GM21576 (cell line): ENCODE results near the gene EDN1.
"Not testable (repeated sequence)": the region's sequence is repeated elsewhere in the genome, so short reads cannot be mapped to it uniquely, and the experiment has no call there.

Experiments
- ATAC-seq: cut with Tn5 transposase; IDR thresholded peaks from one replicate; pipeline ENCODE4 v1.9.1; 2021; ENCODE audit warnings: mild to moderate bottlenecking, moderate library complexity; ENCODE audit not compliant: unreplicated experiment

Gene EDN1

DNA sequence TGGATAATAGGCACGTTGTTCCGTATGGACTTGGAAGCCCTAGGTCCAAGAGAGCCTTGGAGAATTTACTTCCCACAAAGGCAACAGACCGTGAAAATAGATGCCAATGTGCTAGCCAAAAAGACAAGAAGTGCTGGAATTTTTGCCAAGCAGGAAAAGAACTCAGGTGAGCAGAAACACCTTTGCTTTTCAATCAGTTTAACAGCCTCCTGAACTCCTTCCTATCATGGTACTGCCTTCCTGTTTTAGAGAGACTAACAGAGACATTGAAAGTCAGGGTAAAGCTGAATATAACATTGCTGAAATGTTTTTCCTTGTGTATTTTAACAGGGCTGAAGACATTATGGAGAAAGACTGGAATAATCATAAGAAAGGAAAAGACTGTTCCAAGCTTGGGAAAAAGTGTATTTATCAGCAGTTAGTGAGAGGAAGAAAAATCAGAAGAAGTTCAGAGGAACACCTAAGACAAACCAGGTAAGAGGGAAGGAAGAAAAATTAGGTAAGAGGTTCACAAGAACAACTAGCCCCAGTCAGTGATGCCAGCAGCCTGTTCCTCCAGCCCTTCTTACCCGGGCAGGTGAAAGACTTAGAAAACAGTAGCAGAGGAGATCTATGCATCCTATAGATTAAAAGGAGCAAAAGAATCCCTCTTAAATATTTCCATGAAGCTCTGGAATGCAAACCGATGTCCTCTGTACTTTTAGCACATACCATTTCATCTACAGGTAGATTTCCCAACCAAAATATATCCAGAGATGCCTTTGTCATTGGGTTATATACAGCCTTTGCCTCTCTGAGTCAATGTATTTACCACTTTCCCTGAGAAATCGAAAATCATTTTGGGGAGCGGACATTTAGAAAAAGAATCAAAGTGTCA lies 4.0 kb downstream of the EDN1 start:
- ATAC-seq: no peak

DNA sequence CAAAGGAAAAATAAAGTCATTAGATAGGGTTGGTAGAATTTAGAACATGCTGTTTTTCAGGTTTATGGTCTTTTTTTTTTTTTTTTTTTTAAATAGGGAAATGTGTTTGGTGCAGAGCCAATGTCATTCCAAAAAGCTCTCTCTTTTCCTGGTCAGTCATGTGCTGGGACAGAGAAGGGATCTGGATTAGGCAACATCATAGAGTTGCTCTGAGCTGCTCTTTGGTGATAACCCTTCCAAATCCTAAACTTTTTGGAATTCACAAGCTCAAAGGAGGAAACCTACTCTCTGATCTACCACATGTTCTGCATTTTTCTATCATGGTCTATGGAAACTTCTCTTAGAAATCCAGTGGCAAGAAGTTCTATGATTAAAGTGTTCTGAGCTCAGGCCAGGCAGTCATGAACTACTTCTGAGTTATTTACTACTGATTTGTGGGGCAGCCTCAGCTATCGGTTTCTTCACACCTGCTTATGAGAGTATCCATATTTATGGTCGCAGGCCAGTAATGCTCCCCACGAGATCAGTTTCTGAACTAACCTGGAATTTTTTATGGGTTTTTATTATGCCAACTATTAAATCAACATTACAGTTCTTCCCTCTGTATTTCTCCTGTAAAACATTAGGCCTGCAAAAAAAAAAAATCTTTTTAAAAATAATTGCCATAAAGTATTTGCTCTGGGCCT lies 4.8 kb downstream of the EDN1 start:
- no peak for ATAC-seq

DNA sequence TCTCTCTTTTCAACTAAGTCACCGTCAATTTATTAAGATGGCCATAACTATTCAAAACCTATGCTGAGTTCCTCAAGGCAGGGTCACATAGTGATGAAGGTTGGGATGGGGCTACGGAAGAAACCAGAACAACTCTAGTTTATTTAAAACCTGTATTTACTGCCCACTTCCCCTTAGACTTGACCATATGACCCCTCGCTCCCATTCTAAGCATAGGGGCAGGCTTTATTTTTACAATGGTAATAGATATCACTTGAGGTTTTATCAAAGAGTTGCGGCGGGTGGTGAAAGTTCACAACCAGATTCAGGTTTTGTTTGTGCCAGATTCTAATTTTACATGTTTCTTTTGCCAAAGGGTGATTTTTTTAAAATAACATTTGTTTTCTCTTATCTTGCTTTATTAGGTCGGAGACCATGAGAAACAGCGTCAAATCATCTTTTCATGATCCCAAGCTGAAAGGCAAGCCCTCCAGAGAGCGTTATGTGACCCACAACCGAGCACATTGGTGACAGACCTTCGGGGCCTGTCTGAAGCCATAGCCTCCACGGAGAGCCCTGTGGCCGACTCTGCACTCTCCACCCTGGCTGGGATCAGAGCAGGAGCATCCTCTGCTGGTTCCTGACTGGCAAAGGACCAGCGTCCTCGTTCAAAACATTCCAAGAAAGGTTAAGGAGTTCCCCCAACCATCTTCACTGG lies 5.5 kb downstream of the EDN1 start:
- ATAC-seq: no peak

DNA sequence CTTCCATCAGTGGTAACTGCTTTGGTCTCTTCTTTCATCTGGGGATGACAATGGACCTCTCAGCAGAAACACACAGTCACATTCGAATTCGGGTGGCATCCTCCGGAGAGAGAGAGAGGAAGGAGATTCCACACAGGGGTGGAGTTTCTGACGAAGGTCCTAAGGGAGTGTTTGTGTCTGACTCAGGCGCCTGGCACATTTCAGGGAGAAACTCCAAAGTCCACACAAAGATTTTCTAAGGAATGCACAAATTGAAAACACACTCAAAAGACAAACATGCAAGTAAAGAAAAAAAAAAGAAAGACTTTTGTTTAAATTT lies 6.1 kb downstream of the EDN1 start:
- ATAC-seq: no peak

- ATAC-seq: no peak
These were observed 6.4 kb downstream of the EDN1 start for GRCh38 chr6:12296604-12297003.

DNA sequence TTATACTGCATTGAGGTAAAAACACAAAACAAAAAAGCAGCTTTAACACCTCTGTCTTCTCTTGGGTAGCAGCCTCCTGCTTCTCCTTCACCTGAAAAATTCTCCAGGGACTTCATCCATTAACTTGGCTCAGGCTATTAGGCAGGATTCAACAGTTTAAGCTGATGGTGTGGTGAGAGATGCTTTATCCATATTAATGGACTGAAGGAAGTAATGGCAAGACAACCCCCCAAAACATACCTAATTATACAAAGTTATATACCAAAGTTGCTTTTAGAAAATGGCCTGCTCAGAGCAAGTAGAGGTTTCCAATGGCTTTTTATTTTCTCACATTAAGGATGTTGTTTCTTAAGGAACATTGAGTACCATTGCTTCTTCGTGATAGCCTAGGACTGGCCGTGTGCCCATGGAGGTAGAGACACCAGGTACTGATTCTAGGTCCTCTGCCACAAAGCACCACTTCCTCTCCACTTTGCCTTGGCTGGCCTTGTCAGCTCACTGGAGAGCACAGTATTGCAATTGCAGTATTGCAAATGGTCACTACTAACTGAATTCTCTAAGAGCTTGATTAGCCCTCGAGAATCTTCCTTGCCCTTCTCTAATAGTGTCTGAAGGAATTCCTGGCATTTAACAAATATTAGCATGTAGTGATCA lies 7.3 kb downstream of the EDN1 start:
- no peak for ATAC-seq

DNA sequence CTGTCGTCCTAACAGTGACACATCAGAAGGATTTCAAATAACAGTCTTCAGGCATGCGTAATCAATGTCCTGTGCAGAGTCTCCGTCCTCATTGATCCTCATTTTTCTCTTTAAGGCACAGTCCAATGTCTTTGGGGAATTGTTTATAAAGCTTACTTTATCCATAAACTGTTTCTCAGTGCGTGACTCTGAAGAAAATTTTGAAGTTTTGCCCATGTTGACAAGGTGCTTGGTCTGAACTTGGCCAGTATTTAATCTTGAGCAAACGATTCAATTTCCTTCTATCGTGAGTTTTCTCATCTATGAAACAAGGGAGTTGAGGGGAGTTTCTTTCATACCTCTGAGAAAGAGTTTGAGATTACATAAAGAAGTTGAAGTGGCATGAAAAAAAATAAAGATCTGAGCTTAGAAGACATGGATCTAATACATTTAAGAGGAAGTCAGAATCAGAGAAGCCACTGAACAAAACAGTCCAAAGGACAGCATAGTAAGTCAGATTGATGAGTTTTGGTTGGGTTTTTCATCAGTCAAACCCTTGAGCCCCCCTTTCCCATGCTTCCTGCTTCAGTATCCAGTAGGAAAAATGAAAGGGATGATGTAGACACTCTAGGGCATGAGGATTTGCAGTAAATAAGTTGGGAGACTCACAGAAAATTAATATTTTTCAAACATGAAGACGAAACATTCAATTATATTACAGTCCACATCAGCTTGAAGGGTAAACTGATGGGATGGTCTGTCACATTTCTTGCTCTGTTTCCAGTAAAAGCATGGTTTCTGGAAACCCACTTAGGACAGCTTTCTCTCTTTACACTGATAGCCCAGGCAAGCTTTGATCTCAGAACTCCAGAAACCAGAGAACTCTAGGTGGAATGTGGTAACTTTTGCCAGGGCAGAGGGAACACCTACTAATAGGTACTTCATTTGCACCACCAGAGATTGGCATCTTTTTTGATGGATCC lies 8.1 kb downstream of the EDN1 start:
- no peak for ATAC-seq

DNA sequence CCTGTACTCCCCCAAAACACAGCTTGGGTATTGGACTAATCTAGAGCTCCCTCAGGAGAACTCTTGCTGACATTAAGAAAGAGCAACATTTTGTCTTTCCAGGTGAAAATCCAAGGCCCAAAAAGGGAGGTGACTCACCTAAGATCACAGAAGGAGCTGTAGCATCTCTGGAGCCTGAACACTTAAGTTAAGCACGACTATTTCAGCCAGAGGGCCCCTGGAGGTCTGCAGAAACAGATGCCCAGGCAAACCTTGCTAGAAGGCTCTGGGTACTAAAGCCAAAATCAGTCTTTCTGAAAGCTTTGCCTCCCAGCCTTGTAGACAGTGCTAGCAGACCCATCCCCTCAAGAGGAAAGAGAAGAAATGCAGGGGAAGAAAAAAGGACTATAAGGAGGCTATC lies 8.8 kb downstream of the EDN1 start:
- ATAC-seq: no peak

DNA sequence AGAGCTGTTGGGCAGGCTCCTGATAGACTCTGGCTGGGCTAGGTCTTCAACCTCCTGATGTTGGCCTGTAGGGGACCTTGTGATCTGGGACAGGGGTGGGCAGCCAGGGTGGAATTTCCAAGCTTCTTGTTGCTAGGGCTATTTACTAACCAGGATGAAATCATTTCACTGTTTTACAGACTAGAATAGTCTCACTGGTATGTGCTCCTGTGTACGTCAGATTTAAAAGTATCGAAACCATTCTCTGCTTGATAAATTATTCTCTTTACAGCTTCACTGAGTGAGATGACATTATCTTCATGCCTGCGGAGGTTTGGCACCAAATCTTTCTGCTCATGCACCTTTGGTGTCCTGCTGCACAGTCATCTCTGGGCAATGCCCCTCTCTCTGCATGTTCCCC lies 10.9 kb downstream of the EDN1 start:
- no peak for ATAC-seq

GRCh38 chr6:12304487-12304886 lies 14.3 kb downstream of the EDN1 start:
- ATAC-seq: no peak

- ATAC-seq: no peak
These were observed 18.9 kb downstream of the EDN1 start for GRCh38 chr6:12309070-12309469.

DNA sequence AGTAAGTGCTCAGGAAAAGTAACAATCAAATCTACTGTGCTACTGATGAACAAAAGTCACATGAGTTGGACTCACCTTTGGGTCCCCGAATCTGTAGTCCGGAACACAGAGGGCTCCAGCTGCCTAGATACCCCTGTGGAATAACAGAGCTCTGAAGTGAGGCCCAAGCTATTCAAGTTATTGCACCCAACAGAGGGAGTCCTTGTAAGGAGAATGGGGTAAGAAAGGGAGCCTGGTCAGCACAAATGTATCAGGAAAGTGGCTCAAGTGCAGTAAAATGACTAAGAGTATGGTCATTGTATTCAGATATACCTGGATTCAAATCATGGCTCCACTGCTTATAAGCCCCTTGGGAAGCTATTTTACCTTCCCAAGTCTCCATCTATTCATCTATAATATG lies 20.9 kb downstream of the EDN1 start:
- ATAC-seq: no peak

DNA sequence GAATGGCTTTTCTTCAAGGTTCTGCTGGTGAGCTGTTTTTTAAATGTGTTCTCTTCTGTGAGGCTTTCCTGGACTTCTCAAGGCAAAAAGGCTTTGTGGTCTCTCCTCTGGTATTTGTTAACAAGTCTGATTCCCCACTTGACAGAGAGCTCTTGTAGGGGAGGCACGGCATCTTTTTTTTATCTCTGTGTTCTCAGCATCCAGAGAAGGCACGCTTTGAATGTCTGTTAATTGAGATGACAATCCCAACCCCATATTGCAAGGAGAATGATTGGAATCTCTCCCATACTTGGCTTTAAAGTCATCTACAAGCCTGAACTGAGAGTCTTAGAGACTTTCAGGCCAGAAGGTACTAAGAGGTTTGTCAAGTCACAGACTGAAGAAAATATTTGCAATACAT lies 22.6 kb downstream of the EDN1 start:
- ATAC-seq: no peak

DNA sequence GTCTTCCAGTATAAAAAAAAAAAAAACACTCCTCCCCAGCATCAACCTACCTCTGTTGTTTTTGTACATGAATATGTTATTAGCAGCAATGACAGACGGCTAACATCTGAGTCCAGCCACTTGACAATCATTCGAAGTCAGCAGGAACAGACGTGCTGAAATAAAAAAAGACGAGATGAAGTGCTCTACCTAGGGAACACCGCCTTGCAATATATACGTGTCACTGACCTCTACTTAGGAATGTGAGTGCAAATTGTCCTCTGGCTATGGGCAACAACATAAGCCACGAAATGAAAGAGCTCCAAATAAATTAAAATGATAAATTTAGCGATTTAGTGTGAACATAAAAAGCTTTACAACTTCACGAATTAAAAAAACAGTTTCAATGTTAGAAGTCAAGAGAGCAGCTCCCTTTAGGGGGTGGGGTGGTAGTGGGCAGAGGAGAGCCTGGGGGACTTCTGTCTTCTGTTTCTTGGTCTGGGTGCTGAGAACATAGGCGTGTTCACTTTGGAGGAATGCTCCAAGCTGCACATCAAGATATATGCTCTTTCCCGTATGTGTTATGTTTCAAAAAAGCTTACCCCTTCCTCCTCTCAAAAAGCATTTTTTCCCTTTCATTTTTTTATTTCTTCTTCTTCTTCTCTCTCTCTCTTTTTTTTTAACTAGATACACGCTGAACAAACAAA lies 23.3 kb downstream of the EDN1 start:
- no peak for ATAC-seq

GRCh38 chr6:12313992-12314589 lies 23.9 kb downstream of the EDN1 start:
- no peak for ATAC-seq

- ATAC-seq: no peak
These were observed 24.6 kb downstream of the EDN1 start for GRCh38 chr6:12314751-12315150.

DNA sequence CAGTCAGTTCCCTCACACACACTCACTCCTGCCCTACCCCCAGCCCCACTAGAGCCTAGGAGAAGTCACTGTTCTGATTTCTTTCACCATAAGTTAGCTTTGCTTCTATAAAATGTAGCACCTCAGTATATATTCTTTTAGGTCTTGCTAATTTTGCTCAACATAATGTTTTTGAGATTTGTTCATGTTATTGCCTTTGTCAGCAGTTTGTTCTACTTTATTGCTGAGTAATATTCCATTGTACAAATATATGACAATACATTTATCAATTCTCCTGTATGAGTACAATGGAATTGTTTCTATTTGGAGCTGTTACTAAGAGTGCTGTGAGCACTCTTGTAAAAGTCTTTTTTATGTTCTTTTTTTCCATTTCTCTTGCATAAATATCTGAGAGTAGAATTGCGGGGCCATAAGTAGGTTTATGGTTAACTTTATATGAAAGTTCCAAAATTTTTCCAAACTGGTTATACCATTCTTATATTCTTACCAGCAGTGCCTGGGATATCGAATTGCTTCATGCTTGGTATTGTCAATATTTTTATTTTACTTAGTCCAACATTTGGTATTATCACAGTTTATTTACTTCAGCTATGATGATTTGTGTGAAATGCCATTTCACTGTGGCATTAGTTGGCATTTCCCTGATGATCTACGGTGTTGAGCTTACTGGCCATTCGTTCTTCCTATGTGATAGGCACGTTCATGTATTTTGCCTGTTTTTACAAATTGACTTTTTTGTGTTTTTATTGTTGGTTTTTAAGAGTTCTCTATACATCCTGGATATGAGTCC lies 25.3 kb downstream of the EDN1 start:
- ATAC-seq: no peak

- ATAC-seq: no peak
These were observed 28.6 kb downstream of the EDN1 start for GRCh38 chr6:12318749-12319148.

- not testable (repeated sequence) for ATAC-seq
These were observed 29.9 kb downstream of the EDN1 start for GRCh38 chr6:12320074-12320473.
